Peyer's patch (tissue), 4 donors: ENCODE measurements around the gene SOD2. TPM values are rescaled to one million over a fixed set of nuclear protein-coding genes. Genes with fewer than 3 reads are reported as not detected.

ENCODE experiments used
- DNase-seq, 3 donors: peaks; one replicate each; pipeline ENCODE4 v3.0.0-alpha.2; 2017 to 2019
- H3K27ac ChIP-seq, 4 donors: fragments of 200-600 bp; sonication (generic); one replicate each; pipeline ENCODE4 v1.5.1; 2016 to 2019
- H3K27me3 ChIP-seq, 2 donors: fragments of 200-600 bp; sonication (generic); one replicate each; pipeline ENCODE4 v1.5.1; 2019
- H3K36me3 ChIP-seq, 3 donors: fragments of 200-600 bp; sonication (generic); one replicate each; pipeline ENCODE4 v1.5.1; 2016 to 2019
- H3K4me1 ChIP-seq, 4 donors: fragments of 200-600 bp; sonication (generic); one replicate each; pipeline ENCODE4 v1.5.1; 2016 to 2019
- H3K4me3 ChIP-seq, 4 donors: fragments of 200-600 bp; sonication (generic); 1 replicate in 3 of 4; 2 replicates in 1 of 4; pipeline ENCODE4 v1.5.1; 2016 to 2019; ENCODE audit warnings: mild to moderate bottlenecking in 1 of 4
- H3K9me3 ChIP-seq, 4 donors: fragments of 200-600 bp; sonication (generic); one replicate each; pipeline ENCODE4 v1.5.1; 2016 to 2019; ENCODE audit warnings: mild to moderate bottlenecking in 1 of 4
- POLR2A ChIP-seq, 2 donors: fragments of 450-650 bp; IDR thresholded peaks; one replicate each; pipeline ENCODE4 v1.5.1; 2017; ENCODE audit warnings: antibody characterized with exemption in 2 of 2, mild to moderate bottlenecking in 2 of 2, moderate library complexity in 2 of 2
- total RNA-seq, 4 donors: library from RNA; depleted of rRNA; stranded (reverse); fragments of >200 nt; gene quantifications; one replicate each; pipeline ENCODE4 v1.1.0, GENCODE V29; 2016
- TF ChIP-seq, protein P1 (sequence below), 6 experiments: fragments of 450-650 bp in 4 of 6; fragments of 200-600 bp in 2 of 6; sonication (generic) in 1 of 6; IDR thresholded peaks; one replicate each; pipeline ENCODE4 v1.5.1; 2017 to 2019; ENCODE audit warnings: antibody characterized with exemption in 6 of 6, mild to moderate bottlenecking in 3 of 6, moderate library complexity in 1 of 6

SOD2 gene
- total RNA-seq, 4 donors from 2014 or later = 85.0 to 156 (median 103) TPM

GRCh38 chr6:159719287-159719686 lies 26.2 kb upstream of the SOD2 start:
- no peaks in the 10 kb centered on the region for H3K36me3 ChIP-seq
- no peaks in the 10 kb centered on the region for H3K9me3 ChIP-seq
- no peak for TF ChIP-seq POLR2A (IDR thresholded peaks at IDR 0.05)
- TF ChIP-seq, protein P1, sequence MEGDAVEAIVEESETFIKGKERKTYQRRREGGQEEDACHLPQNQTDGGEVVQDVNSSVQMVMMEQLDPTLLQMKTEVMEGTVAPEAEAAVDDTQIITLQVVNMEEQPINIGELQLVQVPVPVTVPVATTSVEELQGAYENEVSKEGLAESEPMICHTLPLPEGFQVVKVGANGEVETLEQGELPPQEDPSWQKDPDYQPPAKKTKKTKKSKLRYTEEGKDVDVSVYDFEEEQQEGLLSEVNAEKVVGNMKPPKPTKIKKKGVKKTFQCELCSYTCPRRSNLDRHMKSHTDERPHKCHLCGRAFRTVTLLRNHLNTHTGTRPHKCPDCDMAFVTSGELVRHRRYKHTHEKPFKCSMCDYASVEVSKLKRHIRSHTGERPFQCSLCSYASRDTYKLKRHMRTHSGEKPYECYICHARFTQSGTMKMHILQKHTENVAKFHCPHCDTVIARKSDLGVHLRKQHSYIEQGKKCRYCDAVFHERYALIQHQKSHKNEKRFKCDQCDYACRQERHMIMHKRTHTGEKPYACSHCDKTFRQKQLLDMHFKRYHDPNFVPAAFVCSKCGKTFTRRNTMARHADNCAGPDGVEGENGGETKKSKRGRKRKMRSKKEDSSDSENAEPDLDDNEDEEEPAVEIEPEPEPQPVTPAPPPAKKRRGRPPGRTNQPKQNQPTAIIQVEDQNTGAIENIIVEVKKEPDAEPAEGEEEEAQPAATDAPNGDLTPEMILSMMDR (IDR thresholded peaks at IDR 0.05) = no peak
- peaks cover 0 to 14% (median 0%) of the 10 kb centered on the region in 4 donors for H3K4me1 ChIP-seq
- DNase-seq = no peak
- no peak overlapping the region for H3K27ac ChIP-seq
- H3K4me3 ChIP-seq = no peak overlapping the region
- no peaks in the 10 kb centered on the region for H3K27me3 ChIP-seq

DNA sequence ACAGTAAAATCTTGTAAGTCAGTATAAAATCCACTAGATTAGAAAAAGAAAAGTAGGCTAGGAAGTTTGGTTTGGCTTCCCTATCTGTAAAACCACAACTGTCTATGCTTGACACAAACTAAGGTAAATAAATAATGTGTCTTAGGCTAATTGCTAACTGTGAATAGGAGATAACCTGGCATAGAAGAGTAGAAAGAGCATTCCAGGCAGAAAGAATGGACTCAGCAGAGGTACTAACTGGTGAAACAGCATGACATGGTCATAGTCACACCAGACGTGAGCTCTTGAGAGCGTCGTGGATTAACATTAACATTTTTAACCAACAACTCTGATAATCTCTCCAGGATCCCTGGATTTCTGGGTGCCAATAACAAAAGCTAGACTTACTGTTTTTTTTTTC lies 25.6 kb upstream of the SOD2 start:
- H3K27me3 ChIP-seq = no peaks in the 10 kb centered on the region
- no peak for DNase-seq
- no peaks in the 10 kb centered on the region for H3K36me3 ChIP-seq
- no peak overlapping the region for H3K27ac ChIP-seq
- no peak overlapping the region for H3K4me3 ChIP-seq
- no peaks in the 10 kb centered on the region for H3K9me3 ChIP-seq
- no peak for TF ChIP-seq POLR2A (IDR thresholded peaks at IDR 0.05)
- TF ChIP-seq, protein P1 (IDR thresholded peaks at IDR 0.05) = no peak
- peaks cover 0 to 14% (median 0%) of the 10 kb centered on the region in 4 donors for H3K4me1 ChIP-seq

DNA sequence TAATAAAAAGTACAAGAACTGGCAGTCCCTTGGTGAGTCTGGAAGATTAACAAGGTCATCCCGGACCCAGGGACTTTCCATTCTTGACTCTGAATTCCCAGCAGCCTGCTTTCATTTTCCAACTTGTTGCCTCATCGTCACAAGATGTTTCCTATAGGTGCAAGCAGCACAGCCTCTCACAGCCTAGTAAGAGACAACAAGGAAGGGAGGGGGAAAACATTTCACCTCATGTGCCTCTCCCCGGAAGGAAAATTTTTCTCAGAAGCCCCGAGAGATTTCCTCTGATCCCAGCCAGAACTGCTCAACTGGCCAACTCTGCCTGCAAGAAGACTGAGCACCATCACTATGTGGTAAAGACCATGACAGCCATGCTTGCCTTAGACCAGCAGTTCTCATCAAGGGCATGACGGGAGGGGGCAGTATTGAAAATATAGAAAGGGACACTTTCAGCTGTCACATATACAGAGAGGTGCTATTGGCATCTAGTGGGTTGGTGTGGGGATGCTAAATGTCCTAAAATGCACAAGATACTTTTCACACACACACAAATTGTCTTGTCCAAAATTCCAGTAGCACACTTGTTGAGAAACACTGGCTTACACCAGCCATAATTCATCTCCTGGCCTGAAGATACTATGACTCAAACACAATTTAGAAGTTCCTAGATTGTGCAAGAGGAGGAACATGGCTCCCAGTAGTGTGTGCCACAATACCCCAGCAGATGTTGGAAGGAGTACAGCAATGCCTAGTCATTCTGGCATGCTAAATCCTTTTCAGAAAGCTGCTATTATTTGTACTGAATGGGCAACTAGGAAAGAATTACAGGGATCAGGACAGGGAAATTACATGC lies 23.4 kb upstream of the SOD2 start:
- H3K4me3 ChIP-seq = no peak overlapping the region
- TF ChIP-seq, protein P1 (IDR thresholded peaks at IDR 0.05) = no peak
- no peak for TF ChIP-seq POLR2A (IDR thresholded peaks at IDR 0.05)
- H3K4me1 ChIP-seq = peaks cover 0 to 14% (median 0%) of the 10 kb centered on the region in 4 donors

DNA sequence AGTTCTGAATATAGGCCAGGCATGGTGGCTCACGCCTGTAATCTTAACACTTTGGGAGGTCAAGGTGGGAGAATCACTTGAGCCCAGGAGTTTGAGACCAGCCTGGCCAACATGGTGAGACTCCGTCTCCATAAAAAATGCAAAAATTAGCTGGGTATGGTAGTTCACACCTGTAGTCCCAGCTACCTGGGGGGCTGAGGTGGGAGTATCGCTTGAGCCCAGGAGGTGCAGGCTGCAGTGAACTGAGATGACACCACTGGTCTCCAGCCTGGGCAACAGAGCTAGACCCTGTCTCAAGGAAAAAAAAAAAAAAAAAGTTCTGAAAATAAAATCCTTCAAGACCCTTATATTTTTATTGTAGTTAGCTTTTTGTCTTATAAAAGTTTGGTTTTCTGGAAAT lies 22.6 kb upstream of the SOD2 start:
- H3K27me3 ChIP-seq = no peaks in the 10 kb centered on the region
- no peak for DNase-seq
- no peak overlapping the region for H3K4me3 ChIP-seq
- no peak for TF ChIP-seq POLR2A (IDR thresholded peaks at IDR 0.05)
- TF ChIP-seq, protein P1 (IDR thresholded peaks at IDR 0.05) = no peak
- H3K4me1 ChIP-seq = peaks cover 0 to 14% (median 0%) of the 10 kb centered on the region in 4 donors
- H3K27ac ChIP-seq = peak overlapping the region in 3 of 4 donors; percentile 33 to 71 (median 55)
- H3K9me3 ChIP-seq = no peaks in the 10 kb centered on the region
- H3K36me3 ChIP-seq = no peaks in the 10 kb centered on the region

More for the DNA sequence above, 23.4 kb upstream of the SOD2 start:
- no peaks in the 10 kb centered on the region for H3K9me3 ChIP-seq
- H3K36me3 ChIP-seq = no peaks in the 10 kb centered on the region
- H3K27ac ChIP-seq = peak overlapping the region; percentile 51 to 77 (median 63)
- peak in 1 of 3 donors; percentile 59 for DNase-seq
- H3K27me3 ChIP-seq = no peaks in the 10 kb centered on the region

DNA sequence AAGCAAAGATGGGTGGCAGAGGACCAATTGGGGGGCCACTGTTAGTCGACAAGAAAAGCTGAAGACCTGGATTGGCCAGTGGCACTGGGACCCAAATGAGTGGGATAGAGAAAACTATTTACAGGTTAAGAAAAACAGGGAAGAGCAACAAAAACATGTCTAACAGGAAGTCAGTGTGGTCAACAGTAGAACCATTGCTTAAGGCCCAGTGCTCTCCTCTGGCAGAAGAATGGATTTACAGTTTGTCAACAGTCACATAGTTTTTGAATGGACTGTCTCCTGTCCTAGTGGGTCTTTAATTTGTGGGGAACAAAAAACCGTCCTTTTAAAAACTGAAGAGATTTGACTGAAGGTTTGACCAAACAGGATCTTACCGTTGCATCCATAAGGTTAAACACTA lies 22.1 kb upstream of the SOD2 start:
- no peaks in the 10 kb centered on the region for H3K27me3 ChIP-seq
- H3K36me3 ChIP-seq = no peaks in the 10 kb centered on the region
- H3K9me3 ChIP-seq = no peaks in the 10 kb centered on the region
- peaks cover 0 to 14% (median 0%) of the 10 kb centered on the region in 4 donors for H3K4me1 ChIP-seq
- no peak for DNase-seq
- TF ChIP-seq, protein P1 (IDR thresholded peaks at IDR 0.05) = no peak
- TF ChIP-seq POLR2A (IDR thresholded peaks at IDR 0.05) = no peak
- peak overlapping the region in 3 of 4 donors; percentile 33 to 71 (median 55) for H3K27ac ChIP-seq
- H3K4me3 ChIP-seq = no peak overlapping the region
